A549 treated with ZK216348 at 1 μM for 4 hours (cell line): Measurements from ENCODE around the gene TRIM34. TPM values are rescaled to one million over a fixed set of nuclear protein-coding genes. Genes with fewer than 3 reads are reported as not detected.

ENCODE experiments used
- total RNA-seq: library from RNA; stranded (reverse); fragments of 200-300 nt; extraction: Qiagen RNA extraction; gene quantifications from 5 replicates; pipeline ENCODE4 v1.2.3, GENCODE V29; 2022; ENCODE audit warnings: low read depth

Gene TRIM34, protein sequence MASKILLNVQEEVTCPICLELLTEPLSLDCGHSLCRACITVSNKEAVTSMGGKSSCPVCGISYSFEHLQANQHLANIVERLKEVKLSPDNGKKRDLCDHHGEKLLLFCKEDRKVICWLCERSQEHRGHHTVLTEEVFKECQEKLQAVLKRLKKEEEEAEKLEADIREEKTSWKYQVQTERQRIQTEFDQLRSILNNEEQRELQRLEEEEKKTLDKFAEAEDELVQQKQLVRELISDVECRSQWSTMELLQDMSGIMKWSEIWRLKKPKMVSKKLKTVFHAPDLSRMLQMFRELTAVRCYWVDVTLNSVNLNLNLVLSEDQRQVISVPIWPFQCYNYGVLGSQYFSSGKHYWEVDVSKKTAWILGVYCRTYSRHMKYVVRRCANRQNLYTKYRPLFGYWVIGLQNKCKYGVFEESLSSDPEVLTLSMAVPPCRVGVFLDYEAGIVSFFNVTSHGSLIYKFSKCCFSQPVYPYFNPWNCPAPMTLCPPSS
- total RNA-seq: 2.6 to 4.3 TPM (median 3.5 TPM) in 5 replicates

DNA sequence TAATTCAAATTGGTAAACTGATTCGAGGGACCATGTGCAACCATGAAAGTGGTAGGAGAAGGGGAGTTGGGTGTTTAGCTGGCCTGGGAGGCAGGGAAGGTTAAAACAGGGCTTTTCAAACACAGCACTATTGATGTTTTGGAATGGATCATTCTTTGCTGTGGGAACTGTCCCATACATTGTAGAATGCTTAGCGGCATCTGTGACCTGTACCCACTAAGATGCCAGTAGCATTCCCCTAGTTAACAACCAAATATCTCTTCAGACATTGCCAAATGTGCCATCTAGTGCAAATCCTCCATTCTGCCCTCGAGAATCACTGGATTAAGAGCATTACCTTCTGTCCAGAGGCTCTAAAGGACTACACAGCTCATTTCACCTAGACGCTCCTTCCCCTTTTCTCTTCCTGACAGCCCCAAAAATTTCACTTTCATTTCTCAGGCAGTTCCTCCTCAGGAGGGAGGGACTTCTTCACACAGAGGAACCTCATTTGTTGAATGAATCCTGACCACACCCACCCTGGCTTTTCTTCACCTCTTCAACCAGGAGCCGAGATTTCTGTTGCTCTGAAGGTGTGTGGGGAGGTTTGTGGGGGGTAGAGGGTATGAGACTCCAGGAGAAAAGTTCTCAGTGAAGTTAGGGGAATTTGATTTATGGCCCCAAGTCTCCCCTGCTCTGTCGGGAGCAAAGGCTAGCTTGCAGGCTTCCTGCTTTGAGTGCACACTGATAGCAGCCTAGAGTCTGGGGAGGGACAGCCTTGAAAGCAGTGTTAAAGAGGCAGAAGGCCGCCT is at the start of gene TRIM34:
TRIM34 (plus strand) TSS at position 513 of the 791 bp plus-strand sequence. CDS start 7,331 bp downstream, outside the sequence.

GRCh38 chr11:5580577-5580976 is 44.2 kb upstream of the TRIM34 start, which contains the start of gene OR52B6:
Gene OR52B6, plus strand, starts transcription at chr11:5580877. Its CDS starts 0 bp downstream, at chr11:5580877.

DNA sequence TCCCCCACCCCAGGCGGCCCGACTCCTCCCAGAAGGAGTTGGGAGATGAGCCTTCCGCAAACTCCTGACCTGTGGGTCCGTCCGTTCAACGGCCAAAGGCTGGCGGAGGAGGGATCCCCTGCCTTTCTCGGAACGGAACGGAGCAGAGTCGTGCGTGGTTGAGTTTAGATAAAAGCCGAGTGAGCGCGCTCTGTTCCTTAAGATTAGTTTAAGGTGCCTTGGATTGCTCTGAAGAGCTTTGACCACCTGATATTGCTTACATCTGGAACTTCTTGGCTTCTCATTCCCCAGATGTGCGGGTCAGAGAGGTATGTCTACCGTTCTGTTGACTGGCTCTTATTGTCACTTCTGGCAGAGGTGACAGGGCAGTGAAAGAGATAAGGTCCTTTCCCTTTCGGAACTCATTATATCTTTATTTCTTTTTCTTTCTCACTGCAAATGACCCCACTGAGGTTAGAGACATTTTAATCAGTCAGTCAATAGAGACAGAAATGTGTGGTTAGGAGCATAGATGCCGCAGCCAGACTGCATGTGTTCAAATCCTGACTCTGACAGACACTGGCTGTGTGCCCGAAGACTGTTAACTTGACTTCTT is 28.1 kb upstream of the TRIM34 start, which contains the start of gene TRIM6:
TRIM6 (plus strand) TSS at position 31 of the 595 bp plus-strand sequence; CDS start at position 292, 261 bp downstream.

GRCh38 chr11:5684646-5685362 is 60.0 kb downstream of the TRIM34 start, which contains the start of gene TRIM5:
Gene TRIM5, minus strand, starts transcription at chr11:5685074. Its CDS starts 4,897 bp downstream, at chr11:5680177.

DNA sequence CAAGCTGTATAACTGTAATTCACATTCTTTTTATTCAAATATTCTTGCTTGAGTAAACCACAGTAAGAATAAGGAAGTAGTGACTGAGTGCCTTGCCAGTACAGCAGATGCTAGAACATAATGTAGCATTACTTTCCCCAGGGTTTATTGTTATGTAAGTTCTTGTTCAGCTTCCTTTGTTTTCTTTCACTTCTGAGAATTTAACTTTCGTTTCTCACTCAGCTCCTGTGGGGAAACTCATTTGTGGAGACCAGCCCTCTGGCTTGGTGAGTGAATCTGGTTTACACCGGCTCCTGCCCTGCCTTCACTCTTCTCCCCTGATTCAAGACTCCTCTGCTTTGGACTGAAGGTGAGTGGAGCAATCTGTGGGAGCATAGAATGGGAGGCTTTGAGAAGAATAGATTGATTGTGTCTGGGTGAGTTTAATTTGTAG is 64.8 kb downstream of the TRIM34 start, which contains the start of gene TRIM22:
TRIM22 (plus strand) TSS at position 240 of the 433 bp plus-strand sequence. CDS start 6,443 bp downstream, outside the sequence.

Other genes with a start within 250 kb of the TRIM34 start
- gene OR51M1, start 241.2 kb upstream of the TRIM34 start, total RNA-seq: not detected in 5 replicates
- gene OR51Q1, start 202.9 kb upstream of the TRIM34 start, total RNA-seq: not detected in 5 replicates
- gene OR51I1, start 183.5 kb upstream of the TRIM34 start, total RNA-seq: not detected in 5 replicates
- gene OR51I2, start 175.7 kb upstream of the TRIM34 start, total RNA-seq: not detected in 5 replicates
- gene OR52D1, start 136.3 kb upstream of the TRIM34 start, total RNA-seq: not detected in 5 replicates
- not detected in 5 replicates for gene UBQLN3, start 115.0 kb upstream of the TRIM34 start, total RNA-seq
- gene UBQLNL, start 108.3 kb upstream of the TRIM34 start, total RNA-seq: 0.09 TPM in 1 of 5 replicates, not detected in the others
- not detected in 5 replicates for gene OR52H1, start 76.5 kb upstream of the TRIM34 start, total RNA-seq
- gene OR52B6, start 44.1 kb upstream of the TRIM34 start, total RNA-seq: not detected in 5 replicates
- 9.6 to 15.3 TPM (median 10.6 TPM) in 5 replicates for gene TRIM6, start 28.4 kb upstream of the TRIM34 start, total RNA-seq
- 9.9 to 13.5 TPM (median 10.7 TPM) in 5 replicates for gene TRIM5, start 60.1 kb downstream of the TRIM34 start, total RNA-seq
- 0.57 to 1.0 TPM (median 0.81 TPM) in 5 replicates for gene TRIM22, start 64.8 kb downstream of the TRIM34 start, total RNA-seq
- not detected in 5 replicates for gene OR56B1, start 111.4 kb downstream of the TRIM34 start, total RNA-seq
- not detected in 5 replicates for gene OR52N4, start 129.2 kb downstream of the TRIM34 start, total RNA-seq
- gene OR52N5, start 158.4 kb downstream of the TRIM34 start, total RNA-seq: not detected in 5 replicates
- not detected in 5 replicates for gene OR52N1, start 166.3 kb downstream of the TRIM34 start, total RNA-seq
- gene OR52N2, start 183.9 kb downstream of the TRIM34 start, total RNA-seq: not detected in 5 replicates
- not detected in 5 replicates for gene OR52E6, start 216.9 kb downstream of the TRIM34 start, total RNA-seq
- not detected in 5 replicates for gene OR52E8, start 232.7 kb downstream of the TRIM34 start, total RNA-seq